ENCODE measurements around the gene GKN2.

Gene GKN2

GRCh38 chr2:68937346-68938055, 15.2 kb downstream of the GKN2 start:
- H3K4me3 ChIP-seq (ENCODE audit: control insufficient read depth, low read depth, low read length): no peak overlapping the region
- DNase-seq (ENCODE audit: low read depth): no peak
- TF ChIP-seq CTCF (conservative IDR thresholded peaks at IDR 0.05; ENCODE audit: control insufficient read depth, insufficient read depth, low read depth, low read length): no peak

GRCh38 chr2:68936889-68937288, 15.8 kb downstream of the GKN2 start:
- no peak for DNase-seq (ENCODE audit: low read depth)
- H3K4me3 ChIP-seq (ENCODE audit: control insufficient read depth, low read depth, low read length): no peak overlapping the region
- TF ChIP-seq CTCF (conservative IDR thresholded peaks at IDR 0.05; ENCODE audit: control insufficient read depth, insufficient read depth, low read depth, low read length): no peak

GRCh38 chr2:68936427-68936826, 16.3 kb downstream of the GKN2 start:
- TF ChIP-seq CTCF (conservative IDR thresholded peaks at IDR 0.05; ENCODE audit: control insufficient read depth, insufficient read depth, low read depth, low read length): no peak

GRCh38 chr2:68935471-68935870, 17.2 kb downstream of the GKN2 start:
- H3K4me3 ChIP-seq (ENCODE audit: control insufficient read depth, low read depth, low read length): no peak overlapping the region
- no peak for DNase-seq (ENCODE audit: low read depth)
- TF ChIP-seq CTCF (conservative IDR thresholded peaks at IDR 0.05; ENCODE audit: control insufficient read depth, insufficient read depth, low read depth, low read length): no peak

More at GRCh38 chr2:68936427-68936826, 16.3 kb downstream of the GKN2 start:
- DNase-seq (ENCODE audit: low read depth): peak; percentile 27
- no peak overlapping the region for H3K4me3 ChIP-seq (ENCODE audit: control insufficient read depth, low read depth, low read length)

- no peak for DNase-seq (ENCODE audit: low read depth)
- no peak for TF ChIP-seq CTCF (conservative IDR thresholded peaks at IDR 0.05; ENCODE audit: control insufficient read depth, insufficient read depth, low read depth, low read length)
- no peak overlapping the region for H3K4me3 ChIP-seq (ENCODE audit: control insufficient read depth, low read depth, low read length)
Observed at GRCh38 chr2:68934021-68934420, 18.7 kb downstream of the GKN2 start.

GRCh38 chr2:68932402-68932801, 20.3 kb downstream of the GKN2 start:
- TF ChIP-seq CTCF (conservative IDR thresholded peaks at IDR 0.05; ENCODE audit: control insufficient read depth, insufficient read depth, low read depth, low read length): no peak
- no peak for DNase-seq (ENCODE audit: low read depth)
- H3K4me3 ChIP-seq (ENCODE audit: control insufficient read depth, low read depth, low read length): no peak overlapping the region

Data from fibroblast of mammary gland (primary cell).